Measurements from ENCODE around the gene CRKL. TPM values are rescaled to one million over a fixed set of nuclear protein-coding genes. Genes with fewer than 3 reads are reported as not detected.
A peak's percentile ranks its signal among the peaks of the same experiment; 100 is the strongest.

Gene CRKL
- total RNA-seq, 2 donors from 2014 or later: 46.7 to 53.7 TPM

DNA sequence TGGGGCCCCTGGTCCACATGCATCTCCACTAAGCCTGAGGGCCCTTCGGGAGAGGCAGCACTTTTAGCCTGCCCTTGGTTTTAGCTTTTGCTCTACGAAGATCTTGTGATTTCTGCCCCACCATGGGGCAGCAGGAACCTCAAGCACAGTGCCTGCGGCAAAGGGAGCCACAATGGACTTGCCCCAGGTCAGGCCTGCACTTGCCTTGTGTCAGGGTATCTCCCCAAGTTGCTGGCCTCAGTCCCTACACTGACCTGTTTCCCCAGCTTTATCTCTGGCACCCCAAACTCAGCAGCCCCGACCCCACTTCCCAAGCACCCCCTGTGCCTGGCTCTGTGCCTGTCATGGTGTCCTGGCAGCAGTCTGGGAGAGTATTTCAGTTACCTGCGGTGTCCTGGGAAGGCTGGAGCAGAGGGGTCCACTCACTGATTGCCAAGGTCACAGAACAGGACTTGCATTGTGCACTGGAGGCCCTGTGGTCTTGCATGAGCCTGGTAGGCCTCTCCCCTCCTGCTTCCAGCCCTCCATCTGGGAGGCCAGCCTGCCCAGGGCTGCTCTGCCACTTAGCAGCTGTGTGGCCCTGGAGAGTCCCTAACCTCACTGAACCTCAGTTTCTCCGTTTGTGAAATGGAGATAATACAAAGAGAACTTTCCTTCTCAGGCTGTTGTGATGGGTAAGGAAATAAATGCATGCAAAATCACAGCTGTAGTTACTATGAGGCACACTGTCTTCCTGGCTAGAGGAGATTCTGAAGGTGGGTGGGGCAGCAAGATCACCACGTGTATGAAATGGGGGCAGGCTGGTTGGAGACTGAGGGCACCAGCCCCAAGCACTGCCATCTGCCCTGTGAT, 46.2 kb downstream of the CRKL start:
- Histone ChIP-seq H3K27me3 (no peaks in the 10 kb centered on the region), H3K36me3 (no peaks in the 10 kb centered on the region), H3K27ac (no peak overlapping the region), H3K9me3 (no peaks in the 10 kb centered on the region), H3K4me1 (peaks cover 0 to 10% of the 10 kb centered on the region in 2 donors), H3K4me3 (no peak overlapping the region)
- TF ChIP-seq, protein P1, sequence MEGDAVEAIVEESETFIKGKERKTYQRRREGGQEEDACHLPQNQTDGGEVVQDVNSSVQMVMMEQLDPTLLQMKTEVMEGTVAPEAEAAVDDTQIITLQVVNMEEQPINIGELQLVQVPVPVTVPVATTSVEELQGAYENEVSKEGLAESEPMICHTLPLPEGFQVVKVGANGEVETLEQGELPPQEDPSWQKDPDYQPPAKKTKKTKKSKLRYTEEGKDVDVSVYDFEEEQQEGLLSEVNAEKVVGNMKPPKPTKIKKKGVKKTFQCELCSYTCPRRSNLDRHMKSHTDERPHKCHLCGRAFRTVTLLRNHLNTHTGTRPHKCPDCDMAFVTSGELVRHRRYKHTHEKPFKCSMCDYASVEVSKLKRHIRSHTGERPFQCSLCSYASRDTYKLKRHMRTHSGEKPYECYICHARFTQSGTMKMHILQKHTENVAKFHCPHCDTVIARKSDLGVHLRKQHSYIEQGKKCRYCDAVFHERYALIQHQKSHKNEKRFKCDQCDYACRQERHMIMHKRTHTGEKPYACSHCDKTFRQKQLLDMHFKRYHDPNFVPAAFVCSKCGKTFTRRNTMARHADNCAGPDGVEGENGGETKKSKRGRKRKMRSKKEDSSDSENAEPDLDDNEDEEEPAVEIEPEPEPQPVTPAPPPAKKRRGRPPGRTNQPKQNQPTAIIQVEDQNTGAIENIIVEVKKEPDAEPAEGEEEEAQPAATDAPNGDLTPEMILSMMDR (IDR thresholded peaks at IDR 0.05): no peak
- no peak for DNase-seq (ENCODE audit: low spot score)

DNA sequence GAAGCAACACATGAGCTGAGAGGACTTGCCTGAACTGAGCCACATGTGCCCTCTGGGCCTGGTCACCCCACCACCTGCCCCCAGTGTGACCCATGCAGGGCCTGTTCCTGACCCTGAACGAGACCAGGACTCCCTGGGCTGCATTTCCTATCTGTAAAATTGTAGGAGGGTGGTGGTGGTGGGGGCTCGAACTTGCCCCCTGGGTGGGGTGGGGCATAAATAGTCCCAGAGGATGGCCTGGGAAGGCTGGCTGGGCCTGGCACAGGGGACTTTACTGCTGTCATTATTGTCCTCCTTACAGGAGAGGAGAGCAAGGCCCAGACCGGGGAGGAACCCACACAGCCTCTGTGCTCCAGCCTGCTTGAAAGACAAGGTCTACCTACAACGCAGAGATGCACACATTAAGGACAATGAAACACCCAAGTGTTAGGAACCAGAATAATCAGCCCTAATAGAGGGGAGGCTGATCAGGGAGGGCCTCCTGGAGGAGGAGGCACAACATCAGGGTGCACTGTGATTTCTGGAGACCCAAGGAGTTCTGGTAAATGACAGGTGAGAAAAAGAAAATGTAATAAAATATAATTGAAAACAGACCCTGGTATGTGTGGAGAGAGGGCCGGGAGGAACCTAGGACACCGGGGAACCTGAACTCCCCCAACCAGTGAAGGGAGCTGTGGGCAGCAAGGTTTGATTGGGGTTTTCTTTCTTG, 47.0 kb downstream of the CRKL start:
- H3K36me3 ChIP-seq: no peaks in the 10 kb centered on the region
- DNase-seq (ENCODE audit: low spot score): no peak

DNA sequence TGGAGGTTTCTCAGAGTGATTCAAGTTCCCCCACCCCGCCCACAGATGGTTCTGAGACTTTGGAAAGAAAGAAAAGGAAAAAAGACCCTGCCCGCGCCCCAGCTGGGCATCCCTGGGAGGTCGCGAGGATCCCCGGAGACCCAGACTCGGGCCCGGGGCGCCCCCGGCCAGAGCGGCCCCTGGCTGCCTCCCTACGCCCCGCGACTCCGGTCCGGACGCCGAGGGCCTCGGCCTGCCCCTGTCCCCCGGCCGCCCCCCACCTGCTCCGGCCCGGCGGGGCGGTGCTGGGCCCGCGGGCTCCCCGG, 47.5 kb downstream of the CRKL start:
- Histone ChIP-seq H3K36me3 (no peaks in the 10 kb centered on the region), H3K9me3 (no peaks in the 10 kb centered on the region), H3K27ac (no peak overlapping the region), H3K27me3 (no peaks in the 10 kb centered on the region), H3K4me3 (peak overlapping the region in 1 of 2 donors; percentile 51), H3K4me1 (peaks cover 0 to 11% of the 10 kb centered on the region in 2 donors)
- TF ChIP-seq, protein P1 (IDR thresholded peaks at IDR 0.05): no peak
- DNase-seq (ENCODE audit: low spot score): no peak

More for the DNA sequence above, 47.0 kb downstream of the CRKL start:
- H3K27me3 ChIP-seq: no peaks in the 10 kb centered on the region
- TF ChIP-seq, protein P1 (IDR thresholded peaks at IDR 0.05): no peak
- H3K4me3 ChIP-seq: peak overlapping the region in 1 of 2 donors; percentile 51
- H3K4me1 ChIP-seq: peaks cover 0 to 11% of the 10 kb centered on the region in 2 donors
- no peaks in the 10 kb centered on the region for H3K9me3 ChIP-seq
- H3K27ac ChIP-seq: no peak overlapping the region

DNA sequence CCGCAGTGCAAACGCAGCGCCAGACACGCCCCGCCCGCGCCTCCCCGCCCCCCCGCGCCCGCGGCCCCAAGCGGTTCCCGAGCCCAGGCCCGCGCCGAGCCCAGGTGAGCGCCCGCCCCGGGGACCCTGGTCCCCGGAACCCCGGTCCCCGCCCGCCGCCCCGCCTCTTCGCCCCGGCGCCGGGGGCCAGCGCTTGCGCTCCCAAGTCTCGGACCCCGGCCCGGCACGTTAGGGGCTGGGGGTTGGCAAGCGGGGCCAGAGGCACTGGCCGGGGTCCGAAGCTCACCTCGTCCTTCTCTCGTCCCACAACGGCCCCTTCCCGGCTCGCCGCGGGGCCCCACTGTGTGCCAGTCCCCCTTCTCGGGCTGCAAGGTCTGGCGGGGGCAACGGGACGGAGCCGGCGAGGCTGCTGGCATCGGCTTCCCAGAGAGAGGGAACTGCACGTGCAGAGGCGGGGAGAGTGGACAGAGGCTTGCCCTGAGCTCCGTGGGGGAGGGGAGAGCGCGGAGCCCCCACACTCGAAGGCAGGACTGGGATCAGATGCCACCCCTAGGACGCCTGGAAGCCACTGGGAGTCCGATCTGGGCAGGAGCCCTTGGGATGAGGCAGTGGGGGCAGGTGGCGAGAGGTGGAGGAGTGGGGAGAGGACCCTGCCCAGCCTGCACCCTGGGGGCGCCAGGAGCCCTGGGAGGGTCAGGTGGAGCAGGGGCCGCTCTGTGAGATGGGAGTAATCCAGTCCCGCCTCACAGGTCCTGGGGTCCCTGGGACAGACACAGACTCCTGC, 48.1 kb downstream of the CRKL start:
- no peak for DNase-seq (ENCODE audit: low spot score)
- no peaks in the 10 kb centered on the region for H3K9me3 ChIP-seq
- H3K4me3 ChIP-seq: peak overlapping the region; percentile 26 to 51
- H3K4me1 ChIP-seq: peaks cover 0 to 11% of the 10 kb centered on the region in 2 donors
- H3K27ac ChIP-seq: no peak overlapping the region
- no peaks in the 10 kb centered on the region for H3K36me3 ChIP-seq
- no peaks in the 10 kb centered on the region for H3K27me3 ChIP-seq
- TF ChIP-seq, protein P1 (IDR thresholded peaks at IDR 0.05): no peak

DNA sequence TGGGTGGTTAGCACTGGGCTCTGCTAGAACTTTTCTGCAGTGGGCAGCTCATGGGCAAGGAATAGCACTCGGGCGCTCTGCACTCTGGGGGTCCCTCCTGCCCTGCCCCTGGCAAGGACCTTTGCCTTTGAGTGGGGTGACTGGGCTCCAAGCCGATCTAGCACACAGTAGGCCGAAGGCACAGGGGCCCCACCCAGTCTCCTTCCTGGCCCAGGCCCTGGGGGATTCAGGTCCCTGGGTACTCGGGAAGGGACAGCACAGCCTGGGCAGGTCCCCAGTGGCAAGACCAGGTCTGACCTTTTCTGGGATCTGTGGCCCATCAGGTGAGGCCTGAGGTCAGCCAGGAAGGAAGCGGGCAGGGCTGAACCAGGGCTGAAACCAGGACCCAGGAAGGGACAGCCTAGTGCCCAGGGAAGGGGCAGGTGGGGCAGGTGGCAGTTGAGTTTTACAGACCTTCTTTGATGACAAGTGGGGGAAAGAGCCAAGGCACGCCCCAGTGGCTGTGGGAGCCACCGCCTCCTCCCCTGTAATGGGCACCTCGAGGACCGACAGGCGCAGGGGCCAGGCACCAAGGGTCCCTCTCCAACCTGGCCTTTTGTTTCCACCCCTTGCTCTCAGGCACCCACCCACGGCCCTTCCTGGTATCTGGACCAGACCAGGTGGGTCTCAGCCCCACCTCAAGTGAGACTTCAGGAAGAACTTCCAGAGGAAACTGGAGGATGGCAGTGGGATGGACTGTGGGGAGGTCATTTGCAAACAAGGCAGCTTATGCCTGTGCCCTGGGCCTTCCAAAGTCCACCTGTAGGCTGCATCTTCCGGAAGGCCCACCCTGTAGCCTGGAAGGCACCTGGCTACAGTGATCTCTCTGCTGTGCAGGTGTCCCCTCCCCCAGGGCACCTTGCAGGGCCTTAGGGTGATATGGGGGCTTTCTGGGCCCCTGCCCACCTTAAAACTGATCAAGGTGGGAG, 49.0 kb downstream of the CRKL start:
- TF ChIP-seq, protein P1 (IDR thresholded peaks at IDR 0.05): no peak
- no peak overlapping the region for H3K4me3 ChIP-seq
- no peaks in the 10 kb centered on the region for H3K36me3 ChIP-seq
- no peak for DNase-seq (ENCODE audit: low spot score)
- no peak overlapping the region for H3K27ac ChIP-seq
- H3K9me3 ChIP-seq: no peaks in the 10 kb centered on the region
- no peaks in the 10 kb centered on the region for H3K27me3 ChIP-seq
- H3K4me1 ChIP-seq: peaks cover 0 to 11% of the 10 kb centered on the region in 2 donors

Measured in right atrium auricular region (tissue), 2 donors.